ENCODE measurements around the gene EPHA4. TPM values are rescaled to one million over a fixed set of nuclear protein-coding genes. Genes with fewer than 3 reads are reported as not detected.

The EPHA4 gene
- total and polyA plus RNA-seq, 9 donors = 11.3 to 39.3 (median 24.9) TPM

- no peaks in the 10 kb centered on the region for H3K4me1 ChIP-seq (ENCODE audit: insufficient read depth)
- WGBS, 3 donors = 71 to 79% (median 72%) methylated on average over 2 of the region's 2 CpGs
- TF ChIP-seq POLR2A (IDR thresholded peaks at IDR 0.05) (no peak), CTCF (IDR thresholded peaks at IDR 0.05) (no peak), EP300 (IDR thresholded peaks at IDR 0.05) (no peak)
- DNase-seq = no peak
- H3K27me3 ChIP-seq = no peaks in the 10 kb centered on the region
- intact Hi-C loops (cut with DNase I) = no loop called here
- no peaks in the 10 kb centered on the region for H3K9me3 ChIP-seq
- no peak overlapping the region for H3K27ac ChIP-seq
- H3K4me3 ChIP-seq = no peak overlapping the region
- no peaks in the 10 kb centered on the region for H3K36me3 ChIP-seq
Measured at GRCh38 chr2:221478485-221478863, 93.6 kb downstream of the EPHA4 start.

DNA sequence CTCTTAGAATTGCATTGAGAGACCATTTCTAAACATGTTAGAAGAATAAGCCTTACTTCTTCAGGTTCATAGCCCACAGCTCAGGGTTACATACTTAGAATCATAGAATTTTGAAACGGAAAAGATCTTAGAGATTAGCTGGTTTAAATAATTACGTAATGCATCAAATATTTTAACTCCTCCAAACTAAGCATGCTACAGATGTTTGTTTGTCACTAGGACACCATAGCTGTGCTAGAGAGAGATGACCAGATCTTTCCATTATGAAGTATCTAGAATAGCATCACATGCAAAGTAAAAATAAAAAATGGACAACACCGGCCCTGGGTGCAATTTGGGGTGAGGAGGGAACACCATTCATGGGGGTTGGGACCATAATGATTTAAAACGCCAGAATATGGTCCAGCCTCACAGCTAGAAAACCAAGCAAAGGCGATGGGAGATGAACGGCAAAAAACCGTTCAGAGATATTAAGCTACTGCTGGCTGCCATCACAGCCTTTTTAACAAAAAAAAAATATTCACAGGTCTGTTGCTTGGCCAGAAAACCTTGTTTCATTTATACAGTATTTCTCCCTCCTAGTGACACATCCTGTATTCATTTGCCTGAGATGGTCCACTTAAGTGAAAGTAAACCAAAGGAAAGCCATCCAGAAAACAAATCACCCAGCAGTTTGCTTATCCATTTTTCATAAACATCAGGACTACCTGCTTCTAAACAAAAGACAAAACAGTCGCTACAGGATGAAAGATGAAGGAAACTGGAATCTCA lies 94.2 kb downstream of the EPHA4 start:
- H3K4me3 ChIP-seq = no peak overlapping the region
- no peaks in the 10 kb centered on the region for H3K27me3 ChIP-seq
- H3K9me3 ChIP-seq = no peaks in the 10 kb centered on the region
- intact Hi-C loops (cut with DNase I) = no loop called here
- no peaks in the 10 kb centered on the region for H3K4me1 ChIP-seq (ENCODE audit: insufficient read depth)
- no peaks in the 10 kb centered on the region for H3K36me3 ChIP-seq
- WGBS, 3 donors = 70 to 89% (median 88%) methylated on average over 8 of the region's 8 CpGs
- H3K27ac ChIP-seq = no peak overlapping the region
- TF ChIP-seq POLR2A (IDR thresholded peaks at IDR 0.05) = no peak
- no peak for TF ChIP-seq EP300 (IDR thresholded peaks at IDR 0.05)
- TF ChIP-seq CTCF (IDR thresholded peaks at IDR 0.05) = no peak
- no peak for DNase-seq

- H3K27ac ChIP-seq = no peak overlapping the region
- H3K4me3 ChIP-seq = no peak overlapping the region
- H3K4me1 ChIP-seq (ENCODE audit: insufficient read depth) = no peaks in the 10 kb centered on the region
- 93 to 100% (median 99%) methylated on average over 1 of the region's 1 CpG for WGBS, 3 donors
- DNase-seq = no peak
- H3K27me3 ChIP-seq = no peaks in the 10 kb centered on the region
- intact Hi-C loops (cut with DNase I) = no loop called here
- no peaks in the 10 kb centered on the region for H3K36me3 ChIP-seq
- no peak for TF ChIP-seq EP300 (IDR thresholded peaks at IDR 0.05)
- no peak for TF ChIP-seq CTCF (IDR thresholded peaks at IDR 0.05)
- no peaks in the 10 kb centered on the region for H3K9me3 ChIP-seq
Measured at GRCh38 chr2:221476195-221476594, 95.9 kb downstream of the EPHA4 start.

GRCh38 chr2:221473451-221473850 lies 98.7 kb downstream of the EPHA4 start:
- TF ChIP-seq CTCF (IDR thresholded peaks at IDR 0.05) (no peak), EP300 (IDR thresholded peaks at IDR 0.05) (no peak), POLR2A (IDR thresholded peaks at IDR 0.05) (no peak)
- intact Hi-C loops (cut with DNase I) = no loop called here
- H3K27ac ChIP-seq = no peak overlapping the region

More at GRCh38 chr2:221473451-221473850, 98.7 kb downstream of the EPHA4 start:
- H3K4me1 ChIP-seq (ENCODE audit: insufficient read depth) = no peaks in the 10 kb centered on the region
- H3K4me3 ChIP-seq = no peak overlapping the region
- no peak for DNase-seq
- no peaks in the 10 kb centered on the region for H3K27me3 ChIP-seq
- no peaks in the 10 kb centered on the region for H3K9me3 ChIP-seq
- H3K36me3 ChIP-seq = no peaks in the 10 kb centered on the region

Data from ovary (tissue), 9 donors.